D721Med (cell line): ENCODE data around the gene SUOX.

Experiments
- DNase-seq: peaks from one replicate; pipeline ENCODE4 v3.0.0; 2011; ENCODE audit warnings: low spot score; ENCODE audit not compliant: insufficient read length
- FAIRE-seq: peaks from 2 replicates; lab custom pipeline; 2011; peaks lifted over from hg19 to GRCh38; lab: Jason Lieb, UNC
- TF ChIP-seq, protein P1 (sequence below): IDR thresholded peaks from 2 replicates; pipeline ENCODE4 v1.5.1; 2012; ENCODE audit warnings: mild to moderate bottlenecking, control low read depth; ENCODE audit not compliant: insufficient read depth; ENCODE audit errors: missing control alignments

The SUOX gene

DNA sequence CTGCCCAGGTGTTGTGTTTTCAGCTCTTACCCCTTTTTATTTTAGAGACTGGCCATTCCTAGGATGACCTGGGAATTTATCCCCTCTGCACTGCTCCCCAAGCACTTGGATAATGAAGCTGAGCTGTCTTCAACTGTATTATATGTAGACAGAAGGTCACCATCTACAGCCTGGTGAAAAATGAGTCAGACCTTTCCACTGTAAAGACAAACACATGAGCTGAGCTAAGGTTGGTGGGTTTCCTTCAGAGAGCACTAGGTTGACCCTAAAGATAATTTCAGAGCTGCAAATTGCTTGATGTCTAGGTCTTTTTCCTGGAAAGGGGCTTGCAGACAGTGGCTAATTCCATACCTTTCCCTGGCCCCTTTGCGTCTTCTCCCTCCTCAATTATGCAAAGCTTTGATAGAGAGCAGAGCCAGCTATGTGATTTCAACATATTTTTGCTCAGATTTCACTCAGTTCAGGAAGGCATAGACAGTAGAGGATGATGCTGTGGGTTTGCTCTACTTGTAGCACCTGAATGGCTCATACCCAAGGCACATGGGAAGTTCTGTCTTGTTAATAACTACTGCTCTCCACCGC lies 14.5 kb downstream of the SUOX start:
- no peak for DNase-seq
- TF ChIP-seq, protein P1, sequence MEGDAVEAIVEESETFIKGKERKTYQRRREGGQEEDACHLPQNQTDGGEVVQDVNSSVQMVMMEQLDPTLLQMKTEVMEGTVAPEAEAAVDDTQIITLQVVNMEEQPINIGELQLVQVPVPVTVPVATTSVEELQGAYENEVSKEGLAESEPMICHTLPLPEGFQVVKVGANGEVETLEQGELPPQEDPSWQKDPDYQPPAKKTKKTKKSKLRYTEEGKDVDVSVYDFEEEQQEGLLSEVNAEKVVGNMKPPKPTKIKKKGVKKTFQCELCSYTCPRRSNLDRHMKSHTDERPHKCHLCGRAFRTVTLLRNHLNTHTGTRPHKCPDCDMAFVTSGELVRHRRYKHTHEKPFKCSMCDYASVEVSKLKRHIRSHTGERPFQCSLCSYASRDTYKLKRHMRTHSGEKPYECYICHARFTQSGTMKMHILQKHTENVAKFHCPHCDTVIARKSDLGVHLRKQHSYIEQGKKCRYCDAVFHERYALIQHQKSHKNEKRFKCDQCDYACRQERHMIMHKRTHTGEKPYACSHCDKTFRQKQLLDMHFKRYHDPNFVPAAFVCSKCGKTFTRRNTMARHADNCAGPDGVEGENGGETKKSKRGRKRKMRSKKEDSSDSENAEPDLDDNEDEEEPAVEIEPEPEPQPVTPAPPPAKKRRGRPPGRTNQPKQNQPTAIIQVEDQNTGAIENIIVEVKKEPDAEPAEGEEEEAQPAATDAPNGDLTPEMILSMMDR: no peak
- no peak for FAIRE-seq

DNA sequence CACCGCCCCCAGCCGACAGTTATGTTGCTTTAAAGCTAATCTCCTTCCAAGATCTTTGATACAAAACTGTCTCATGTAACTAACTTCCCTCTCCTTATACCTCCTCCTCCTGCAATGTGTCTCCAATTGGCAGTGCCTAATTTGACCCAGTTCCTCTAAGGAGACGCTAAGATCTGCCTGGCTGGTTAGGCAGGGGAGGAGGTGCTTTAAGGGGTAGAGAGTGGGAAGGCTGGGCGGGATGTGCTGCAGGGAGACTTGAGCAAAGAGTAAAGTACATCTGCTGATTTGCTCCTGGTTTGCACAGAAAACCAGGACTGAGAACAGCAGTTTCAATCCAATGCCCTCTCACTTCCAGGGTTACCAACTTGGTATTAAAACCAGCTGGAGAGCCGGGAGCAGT lies 16.4 kb downstream of the SUOX start:
- DNase-seq (no peak), FAIRE-seq (no peak)
- TF ChIP-seq, protein P1: no peak

DNA sequence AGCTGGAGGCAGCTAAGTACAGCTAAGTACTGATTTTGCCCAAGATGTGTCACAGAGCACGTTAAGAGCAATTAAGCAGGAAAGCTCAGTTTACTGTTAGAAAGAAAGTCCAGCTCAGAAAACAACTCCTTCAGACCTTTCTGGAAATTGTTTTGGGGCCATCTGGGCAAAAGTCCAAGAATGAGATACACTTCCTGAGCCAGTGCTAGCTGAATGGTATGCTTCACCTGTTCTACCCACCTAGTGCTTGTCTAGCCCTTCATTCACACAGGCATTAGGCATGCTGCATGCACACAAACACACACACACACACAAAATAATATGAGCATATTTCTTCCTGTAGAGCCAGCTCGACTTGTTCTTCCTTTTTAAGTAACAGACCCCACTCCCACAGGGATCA lies 17.1 kb downstream of the SUOX start:
- FAIRE-seq (no peak), DNase-seq (no peak)
- TF ChIP-seq, protein P1: no peak

DNA sequence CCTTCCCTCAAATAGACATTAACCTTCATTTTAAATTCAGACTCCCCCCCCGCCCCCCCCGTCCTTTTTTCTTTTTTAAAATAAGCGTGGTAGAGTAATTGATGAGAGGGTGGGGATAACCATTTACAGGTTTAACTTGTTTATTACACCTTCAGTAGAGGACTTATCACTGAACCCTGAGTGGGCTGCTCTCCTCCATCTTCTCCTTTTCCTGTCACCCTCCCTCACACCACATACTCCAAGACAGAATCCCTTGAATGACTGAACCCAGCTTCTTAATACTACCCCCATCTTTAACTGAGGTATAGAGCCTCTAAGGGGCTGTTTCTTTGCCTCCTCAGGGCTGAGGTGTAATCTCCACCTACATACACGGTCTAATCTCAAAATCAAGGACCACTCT lies 20.1 kb downstream of the SUOX start:
- TF ChIP-seq, protein P1: no peak
- no peak for DNase-seq
- no peak for FAIRE-seq

DNA sequence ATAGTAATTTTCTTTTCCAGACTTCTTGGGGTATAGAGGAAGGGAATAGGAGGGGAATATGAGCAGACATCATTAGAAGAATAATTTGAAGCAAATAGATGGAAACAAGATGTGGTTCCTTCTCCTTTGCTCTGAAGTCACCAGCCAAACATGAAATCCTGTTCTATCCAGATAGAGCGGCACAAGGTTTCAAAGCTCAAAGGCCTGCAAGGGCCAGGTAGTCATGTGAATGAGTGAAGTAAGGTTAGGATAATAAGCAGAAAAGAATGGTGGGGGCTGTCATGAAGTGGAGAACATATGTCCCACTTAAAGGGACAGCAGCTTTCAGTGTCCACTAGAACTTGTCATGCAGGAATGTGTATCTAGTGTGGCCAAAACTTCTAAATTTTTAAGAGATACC lies 21.3 kb downstream of the SUOX start:
- DNase-seq (no peak), FAIRE-seq (no peak)
- TF ChIP-seq, protein P1: no peak

DNA sequence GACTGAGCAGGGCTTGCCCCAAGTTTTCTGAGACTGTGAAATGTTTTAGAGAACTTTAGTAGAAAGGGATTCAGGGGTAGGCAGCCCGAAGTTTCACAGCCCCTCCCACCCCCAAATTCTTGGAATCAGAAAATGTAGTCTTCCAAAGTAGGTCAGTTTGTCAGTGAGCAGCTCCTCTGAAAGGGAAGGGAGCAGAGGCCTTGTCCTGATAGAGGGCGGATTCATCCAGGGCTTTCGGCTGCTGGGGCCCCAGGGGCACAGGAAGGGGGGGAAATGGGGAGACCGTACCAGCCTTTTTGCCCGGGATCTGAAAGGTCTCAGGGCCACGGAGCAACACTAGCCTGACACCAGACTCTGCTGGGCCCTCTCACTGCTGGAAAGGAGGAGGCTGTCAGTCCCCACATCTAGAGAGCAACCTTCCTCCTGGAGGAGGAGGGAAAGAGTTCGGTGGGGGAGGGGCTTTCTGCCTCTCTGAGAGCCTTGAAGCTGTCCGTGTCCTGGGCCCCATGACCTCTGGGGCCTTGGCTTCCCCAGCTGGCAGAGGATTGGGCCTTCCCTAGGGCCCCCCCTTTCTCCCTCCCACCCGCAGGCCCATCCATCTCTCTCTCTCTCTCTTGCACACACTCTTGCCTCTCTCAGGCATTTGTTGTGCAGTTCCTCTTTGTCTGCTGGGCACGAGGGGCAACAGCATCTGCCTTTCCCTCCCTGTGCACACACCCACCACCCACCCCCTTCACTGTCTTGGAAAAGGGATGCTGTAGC lies 23.5 kb downstream of the SUOX start, which contains the start of gene IKZF4:
Gene IKZF4, plus strand, starts transcription at position 621 of the 762 bp plus-strand sequence. CDS start 451 bp downstream, outside the sequence.
- TF ChIP-seq, protein P1: no peak
- FAIRE-seq (no peak), DNase-seq (no peak)
